NCI-H524 (cell line): ENCODE data around the gene TMIGD2.

ENCODE experiments used
- DNase-seq, 2 experiments: peaks; one replicate each; lab custom pipeline; 2025; lab: John Stamatoyannopoulos, UW

TMIGD2 gene

DNA sequence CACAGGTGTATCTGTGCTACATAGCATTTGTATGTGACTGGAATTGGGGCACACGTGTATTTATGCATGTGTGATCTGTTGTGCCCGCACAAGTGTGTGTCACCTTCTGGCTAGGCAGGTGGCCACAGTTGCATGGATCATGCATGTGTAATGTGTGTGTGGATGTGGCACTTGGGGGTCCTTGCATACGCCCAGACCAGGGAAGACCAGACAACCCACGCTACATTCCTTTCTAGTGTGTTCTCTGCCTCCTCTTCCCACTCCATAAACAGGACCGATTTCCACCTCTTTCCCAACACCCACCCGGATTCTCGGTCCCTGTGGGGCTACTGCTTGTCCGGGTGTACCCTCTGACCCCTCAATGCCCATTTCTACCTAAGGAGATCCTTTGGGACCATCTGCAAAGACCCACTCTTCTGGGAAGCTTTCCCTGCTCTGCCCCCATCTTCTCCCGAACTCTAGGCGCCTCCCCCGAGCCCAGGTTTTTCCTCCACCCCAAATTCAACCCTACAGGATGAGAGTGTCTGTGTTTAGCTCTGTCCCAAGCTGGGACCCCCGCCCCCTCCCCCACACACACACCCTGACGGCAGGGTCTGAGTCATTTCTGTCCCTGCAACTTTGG, 24.1 kb upstream of the TMIGD2 start:
- no peak for DNase-seq

- no peak for DNase-seq
Measured at GRCh38 chr19:4324228-4324627, 22.0 kb upstream of the TMIGD2 start.

- no peak for DNase-seq
Measured at GRCh38 chr19:4323692-4324091, 21.5 kb upstream of the TMIGD2 start.

DNA sequence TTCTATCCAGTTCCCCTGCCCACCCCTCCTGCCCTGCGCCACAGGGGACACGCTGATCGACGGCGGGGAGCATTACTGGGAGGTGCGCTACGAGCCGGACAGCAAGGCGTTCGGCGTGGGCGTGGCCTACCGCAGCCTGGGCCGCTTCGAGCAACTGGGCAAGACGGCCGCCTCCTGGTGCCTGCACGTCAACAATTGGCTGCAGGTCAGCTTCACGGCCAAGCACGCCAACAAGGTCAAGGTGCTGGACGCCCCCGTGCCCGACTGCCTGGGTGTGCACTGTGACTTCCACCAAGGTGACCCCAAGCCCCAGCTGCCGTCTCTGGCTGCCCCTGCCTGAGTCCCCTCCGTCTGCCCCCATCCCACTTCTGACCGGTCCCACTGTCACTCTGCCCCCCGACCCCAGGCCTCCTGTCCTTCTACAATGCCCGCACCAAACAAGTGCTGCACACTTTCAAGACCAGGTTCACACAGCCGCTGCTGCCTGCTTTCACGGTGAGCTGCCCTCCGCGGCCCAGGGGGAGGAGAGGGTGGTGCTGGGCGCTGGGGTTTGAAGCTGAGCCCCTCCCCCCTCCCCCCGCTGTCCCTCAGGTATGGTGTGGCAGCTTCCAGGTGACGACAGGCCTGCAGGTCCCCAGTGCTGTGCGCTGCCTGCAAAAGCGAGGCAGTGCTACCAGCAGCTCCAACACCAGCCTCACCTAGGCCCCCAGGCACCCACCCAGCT, 20.9 kb upstream of the TMIGD2 start:
- no peak for DNase-seq

GRCh38 chr19:4320419-4320818, 18.2 kb upstream of the TMIGD2 start:
- DNase-seq = no peak

DNA sequence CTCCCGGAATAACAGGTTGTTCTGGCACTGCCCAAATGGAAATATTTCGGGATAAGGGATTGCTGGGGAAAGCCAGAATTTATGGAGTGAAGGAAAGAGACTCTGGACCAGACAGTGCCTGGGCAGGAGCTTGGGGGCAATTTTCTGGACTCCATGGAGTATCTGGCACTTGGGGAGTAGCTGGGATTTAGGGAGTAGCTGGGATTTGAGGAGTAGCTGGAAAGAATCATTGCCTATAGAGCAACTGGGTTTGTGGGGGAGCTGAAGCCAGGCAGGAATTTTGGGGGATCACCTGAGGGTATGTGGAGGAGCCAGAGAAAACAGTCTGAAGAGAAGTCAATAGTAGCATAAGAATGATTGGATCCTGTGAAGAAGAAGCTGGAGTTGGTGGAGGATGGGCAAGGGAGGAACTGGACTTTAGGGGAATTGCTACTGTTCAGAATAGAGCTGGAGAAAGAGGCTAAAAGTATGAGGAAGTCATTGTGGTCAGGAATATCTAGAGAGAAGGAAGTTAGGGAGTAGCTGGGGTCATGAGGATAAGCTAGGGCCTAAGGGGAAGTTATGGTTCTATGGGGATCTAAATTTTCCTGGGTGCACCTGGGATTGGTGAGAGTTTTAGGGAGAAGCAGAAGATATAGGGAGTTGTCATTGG, 17.0 kb upstream of the TMIGD2 start:
- no peak for DNase-seq

GRCh38 chr19:4318460-4318859, 16.3 kb upstream of the TMIGD2 start:
- DNase-seq = no peak

DNA sequence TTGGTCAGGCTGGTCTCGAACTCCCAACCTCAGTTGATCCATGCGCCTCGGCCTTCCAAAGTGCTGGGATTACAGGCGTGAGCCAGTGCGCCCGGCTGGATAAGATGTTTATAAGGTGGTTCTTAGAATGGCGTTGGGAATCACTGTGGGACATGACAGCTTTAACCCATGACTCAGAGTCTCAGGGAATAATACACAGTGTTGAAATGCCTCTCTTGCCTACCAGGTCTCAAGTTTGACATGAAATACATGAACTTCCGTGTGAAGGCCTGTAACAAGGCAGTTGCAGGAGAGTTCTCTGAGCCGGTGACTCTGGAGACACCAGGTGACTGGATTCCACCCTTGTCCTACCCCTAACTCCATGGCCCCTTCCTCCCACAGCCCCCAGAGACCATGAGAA, 14.8 kb upstream of the TMIGD2 start:
- no peak for DNase-seq

DNA sequence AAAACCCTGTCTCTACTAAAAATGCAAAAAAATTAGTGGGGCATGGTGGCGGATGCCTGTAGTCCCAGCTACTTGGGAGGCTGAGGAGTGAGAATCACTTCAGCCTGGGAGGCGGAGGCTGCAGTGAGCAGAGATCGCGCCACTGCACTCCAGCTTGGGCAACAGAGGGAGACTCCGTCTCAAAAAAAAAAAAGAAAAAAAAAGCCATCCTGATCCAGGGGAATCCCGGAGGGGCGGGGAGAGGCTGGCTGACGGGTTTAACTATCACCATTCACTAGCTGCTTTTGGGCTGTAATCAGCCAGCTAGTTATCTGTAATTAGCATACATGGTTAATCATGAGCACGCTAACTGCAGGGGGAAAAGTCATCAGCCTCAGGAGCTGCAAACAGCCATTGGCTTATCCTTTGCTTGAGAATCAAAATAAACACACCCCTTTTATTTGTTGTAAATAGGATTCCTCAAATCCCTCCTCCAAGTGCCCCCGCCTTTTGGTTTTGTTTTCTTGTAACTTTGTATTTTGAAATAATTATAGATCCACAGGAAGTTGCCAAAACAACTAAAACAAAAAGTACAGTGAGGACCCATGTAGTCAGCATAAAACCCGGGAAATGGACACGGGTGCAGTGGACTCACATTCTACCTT, 11.8 kb upstream of the TMIGD2 start:
- DNase-seq = no peak

DNA sequence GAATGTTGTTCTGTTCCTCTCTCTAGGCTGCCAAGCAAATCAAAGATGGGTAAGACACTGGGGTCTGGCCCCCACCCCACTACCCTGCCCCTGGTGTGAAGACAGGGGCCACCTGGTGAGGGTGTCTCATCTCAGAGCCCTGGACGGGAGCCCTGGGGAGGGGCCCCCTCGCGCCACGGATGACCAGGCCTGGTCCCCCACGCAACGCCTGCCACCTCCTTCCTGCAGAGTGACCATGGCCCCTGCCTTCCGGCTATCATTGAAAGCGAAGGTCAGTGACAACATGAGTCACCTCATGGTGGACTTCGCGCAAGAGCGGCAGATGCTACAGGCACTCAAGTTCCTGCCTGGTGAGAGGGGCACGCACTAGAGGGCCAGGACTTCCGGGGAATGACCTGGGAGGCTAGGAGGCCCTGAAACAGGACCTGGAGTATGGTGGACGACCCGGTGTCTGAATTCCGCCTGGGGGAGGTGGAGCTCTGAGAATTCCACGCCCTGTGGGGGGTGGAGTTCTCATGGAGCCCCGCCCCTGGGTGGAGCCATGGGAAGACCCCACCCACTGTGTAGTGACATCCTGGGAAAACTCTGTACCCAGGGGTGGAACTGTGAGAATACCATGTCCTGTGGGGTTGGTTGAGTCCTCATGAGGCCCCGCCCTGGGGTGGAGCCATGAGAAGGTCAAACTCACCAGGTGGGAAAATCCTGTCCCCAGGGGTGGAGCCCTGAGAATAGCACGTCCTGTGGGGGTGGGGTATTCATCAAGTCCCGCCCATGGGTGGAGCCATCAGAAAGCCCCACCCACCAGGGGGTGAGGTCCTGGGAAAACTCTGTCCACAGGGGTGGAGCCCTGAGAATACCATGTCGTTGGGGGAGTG, 8.3 kb upstream of the TMIGD2 start:
- no peak for DNase-seq

GRCh38 chr19:4305659-4306058, 3.5 kb upstream of the TMIGD2 start:
- no peak for DNase-seq

DNA sequence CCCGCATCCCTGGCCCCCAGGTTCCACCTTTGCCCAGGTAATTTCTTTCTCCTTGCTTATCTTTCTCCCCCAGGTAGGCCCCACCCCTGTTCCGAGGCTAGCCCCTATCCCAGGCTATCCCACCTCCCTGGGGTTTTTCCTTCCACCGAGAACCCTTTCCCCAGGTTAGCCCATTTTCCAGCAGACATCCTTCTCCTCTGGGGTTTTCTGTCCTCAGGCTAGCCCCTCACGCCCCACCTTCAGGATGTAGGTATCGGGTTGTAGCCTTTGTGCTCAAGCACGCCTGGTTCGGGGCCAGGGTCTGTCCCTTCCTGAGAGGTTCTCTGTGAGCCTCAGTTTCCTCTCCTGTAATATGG, 3.0 kb upstream of the TMIGD2 start:
- DNase-seq = no peak

GRCh38 chr19:4304538-4305256, 2.5 kb upstream of the TMIGD2 start, which contains the start of gene FSD1:
TSS of gene FSD1 (plus strand) at chr19:4304598. CDS start at chr19:4304747, 149 bp downstream.
- peak; percentile 32 to 80 for DNase-seq

GRCh38 chr19:4303819-4304537, 1.8 kb upstream of the TMIGD2 start:
- no peak for DNase-seq

DNA sequence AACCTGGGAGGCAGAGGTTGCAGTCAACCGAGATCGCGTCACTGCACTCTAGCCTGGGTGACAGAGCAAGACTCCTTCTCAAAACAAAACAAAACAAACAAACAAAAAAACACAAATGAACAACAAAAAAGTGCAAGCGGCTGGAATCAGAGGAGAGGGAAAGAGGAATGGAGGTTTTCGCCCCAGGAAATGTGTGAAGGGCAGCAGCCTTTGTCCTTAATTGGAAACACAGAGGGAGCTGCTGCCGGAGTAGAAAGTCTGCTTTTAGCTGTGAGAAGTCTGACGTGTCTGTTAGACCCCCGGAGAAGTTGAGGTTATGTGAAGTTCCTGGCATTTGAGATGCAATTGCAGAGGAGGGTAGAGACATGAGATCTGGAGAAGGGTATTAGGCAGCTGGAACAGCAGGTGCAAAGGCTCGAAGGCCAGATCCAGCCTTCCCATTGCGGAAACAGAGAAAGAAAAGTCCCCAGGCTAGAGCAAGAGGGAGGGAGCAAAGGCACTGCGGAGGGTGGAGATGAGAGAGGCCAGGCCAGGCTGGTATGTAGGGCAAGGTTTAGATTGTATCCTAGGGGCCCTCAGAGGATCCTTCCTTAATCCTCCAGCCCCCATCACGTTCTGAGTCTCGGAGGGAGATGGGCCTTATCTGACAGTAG, 473 bp downstream of the TMIGD2 start:
- no peak for DNase-seq

GRCh38 chr19:4300589-4300988, 1.6 kb downstream of the TMIGD2 start:
- DNase-seq = no peak

GRCh38 chr19:4298810-4299550, 3.2 kb downstream of the TMIGD2 start:
- no peak for DNase-seq

DNA sequence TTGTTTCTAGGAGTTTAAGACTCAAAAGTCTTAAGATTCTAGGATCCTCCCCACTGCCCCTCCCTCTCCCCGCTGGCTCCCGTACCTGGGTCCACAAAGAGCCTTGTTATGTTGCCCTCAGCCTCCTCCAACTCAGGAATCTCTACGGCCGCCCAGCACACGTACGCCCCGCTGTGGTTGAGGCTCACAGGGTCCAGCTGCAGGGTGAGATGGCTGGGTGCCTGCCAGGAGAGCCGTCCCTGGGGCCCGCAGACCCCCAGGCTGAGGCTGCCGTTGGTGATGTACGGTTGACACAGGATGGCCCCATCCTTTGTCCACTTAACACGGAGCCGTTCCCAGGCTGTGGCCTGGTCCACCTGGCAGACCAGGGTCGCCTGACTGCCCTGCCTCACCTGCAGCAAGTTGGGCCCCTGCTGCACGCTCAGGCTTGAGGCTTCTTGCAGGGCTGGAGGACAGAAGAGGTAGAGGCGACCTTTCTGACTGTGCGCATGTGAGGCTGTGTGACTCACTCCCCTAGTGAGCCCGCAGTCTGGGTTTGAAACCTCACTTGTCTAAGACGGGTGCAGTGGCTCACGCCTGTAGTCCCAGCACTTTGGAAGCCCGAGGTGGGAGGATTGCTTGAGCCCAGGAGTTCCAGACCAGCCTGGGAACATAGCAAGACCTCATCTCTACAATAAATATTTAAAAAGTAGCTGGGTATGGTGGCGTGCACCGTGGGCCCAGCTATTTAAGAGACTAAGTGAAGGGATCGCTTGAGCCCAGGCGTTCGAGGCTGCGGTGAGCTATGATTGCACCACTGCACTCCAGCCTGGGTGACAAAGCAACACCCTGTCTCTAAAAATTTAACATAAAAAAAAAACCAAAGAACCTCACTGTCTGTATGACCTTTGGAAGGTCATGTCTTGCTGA, 4.0 kb downstream of the TMIGD2 start:
- DNase-seq = no peak
